ENCODE data around the gene CHRND.

GRCh38 chr2:232556426-232556825 lies 30.5 kb downstream of the CHRND start:
- TF ChIP-seq, protein P1, sequence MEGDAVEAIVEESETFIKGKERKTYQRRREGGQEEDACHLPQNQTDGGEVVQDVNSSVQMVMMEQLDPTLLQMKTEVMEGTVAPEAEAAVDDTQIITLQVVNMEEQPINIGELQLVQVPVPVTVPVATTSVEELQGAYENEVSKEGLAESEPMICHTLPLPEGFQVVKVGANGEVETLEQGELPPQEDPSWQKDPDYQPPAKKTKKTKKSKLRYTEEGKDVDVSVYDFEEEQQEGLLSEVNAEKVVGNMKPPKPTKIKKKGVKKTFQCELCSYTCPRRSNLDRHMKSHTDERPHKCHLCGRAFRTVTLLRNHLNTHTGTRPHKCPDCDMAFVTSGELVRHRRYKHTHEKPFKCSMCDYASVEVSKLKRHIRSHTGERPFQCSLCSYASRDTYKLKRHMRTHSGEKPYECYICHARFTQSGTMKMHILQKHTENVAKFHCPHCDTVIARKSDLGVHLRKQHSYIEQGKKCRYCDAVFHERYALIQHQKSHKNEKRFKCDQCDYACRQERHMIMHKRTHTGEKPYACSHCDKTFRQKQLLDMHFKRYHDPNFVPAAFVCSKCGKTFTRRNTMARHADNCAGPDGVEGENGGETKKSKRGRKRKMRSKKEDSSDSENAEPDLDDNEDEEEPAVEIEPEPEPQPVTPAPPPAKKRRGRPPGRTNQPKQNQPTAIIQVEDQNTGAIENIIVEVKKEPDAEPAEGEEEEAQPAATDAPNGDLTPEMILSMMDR (IDR thresholded peaks at IDR 0.05) = no peak
- TF ChIP-seq POLR2A (IDR thresholded peaks at IDR 0.05) = no peak
